ENCODE results near the gene ZDHHC11B.
"Not testable (repeated sequence)": the region's sequence is repeated elsewhere in the genome, so short reads cannot be mapped to it uniquely, and the experiment has no call there.

Gene ZDHHC11B

GRCh38 chr5:751992-752391 is 32.5 kb downstream of the ZDHHC11B start:
- DNase-seq, result not testable (repeated sequence)

DNA sequence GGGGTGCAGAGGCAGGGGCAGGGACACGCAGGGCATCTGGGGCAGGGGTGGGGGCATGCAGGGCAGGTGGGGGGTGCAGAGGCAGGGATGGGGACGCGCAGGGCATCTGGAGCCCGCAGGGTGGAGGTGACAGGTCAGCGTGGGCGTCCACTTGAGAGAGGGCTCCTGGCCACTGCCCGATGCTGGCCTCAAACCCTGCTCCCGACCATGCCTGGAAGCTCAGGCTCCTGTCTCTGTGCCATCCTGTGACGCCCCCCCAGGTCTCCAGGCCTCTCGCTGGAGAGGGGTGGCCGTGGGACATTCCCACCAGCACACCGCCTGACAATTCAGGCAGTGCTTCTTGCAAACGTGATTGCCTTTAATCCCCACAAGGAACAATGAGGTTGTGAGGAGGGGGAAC is 33.0 kb downstream of the ZDHHC11B start:
- DNase-seq, result no peak

GRCh38 chr5:750226-750625 is 34.3 kb downstream of the ZDHHC11B start:
- DNase-seq, result not testable (repeated sequence)

DNA sequence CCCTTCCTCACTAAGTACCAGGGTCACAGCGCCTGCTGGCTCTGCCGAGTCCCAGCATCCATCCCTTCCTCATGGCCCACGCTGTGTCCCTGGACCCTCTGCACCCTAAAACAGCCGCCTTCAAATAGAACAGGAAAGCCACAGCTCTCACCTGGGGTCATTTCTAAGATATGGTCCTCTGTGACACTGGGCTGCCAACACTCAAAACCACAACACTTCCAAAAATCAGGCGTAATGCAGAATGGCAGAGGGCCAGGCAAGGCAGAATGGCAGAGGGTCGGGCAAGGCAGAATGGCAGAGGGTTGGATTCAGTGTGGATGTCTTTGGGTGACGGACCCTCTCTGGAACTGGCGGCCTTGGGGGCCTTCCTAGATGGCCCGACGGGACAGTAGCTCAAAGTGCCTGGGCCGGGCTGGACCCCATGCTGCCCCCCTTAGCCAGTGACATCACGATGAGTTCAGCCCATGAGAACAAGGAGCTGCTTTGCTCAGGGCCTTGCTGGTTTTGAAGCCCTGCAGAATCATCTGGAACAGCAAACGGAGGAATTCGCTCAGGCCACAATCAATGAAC is 35.3 kb downstream of the ZDHHC11B start:
- no peak for DNase-seq

DNA sequence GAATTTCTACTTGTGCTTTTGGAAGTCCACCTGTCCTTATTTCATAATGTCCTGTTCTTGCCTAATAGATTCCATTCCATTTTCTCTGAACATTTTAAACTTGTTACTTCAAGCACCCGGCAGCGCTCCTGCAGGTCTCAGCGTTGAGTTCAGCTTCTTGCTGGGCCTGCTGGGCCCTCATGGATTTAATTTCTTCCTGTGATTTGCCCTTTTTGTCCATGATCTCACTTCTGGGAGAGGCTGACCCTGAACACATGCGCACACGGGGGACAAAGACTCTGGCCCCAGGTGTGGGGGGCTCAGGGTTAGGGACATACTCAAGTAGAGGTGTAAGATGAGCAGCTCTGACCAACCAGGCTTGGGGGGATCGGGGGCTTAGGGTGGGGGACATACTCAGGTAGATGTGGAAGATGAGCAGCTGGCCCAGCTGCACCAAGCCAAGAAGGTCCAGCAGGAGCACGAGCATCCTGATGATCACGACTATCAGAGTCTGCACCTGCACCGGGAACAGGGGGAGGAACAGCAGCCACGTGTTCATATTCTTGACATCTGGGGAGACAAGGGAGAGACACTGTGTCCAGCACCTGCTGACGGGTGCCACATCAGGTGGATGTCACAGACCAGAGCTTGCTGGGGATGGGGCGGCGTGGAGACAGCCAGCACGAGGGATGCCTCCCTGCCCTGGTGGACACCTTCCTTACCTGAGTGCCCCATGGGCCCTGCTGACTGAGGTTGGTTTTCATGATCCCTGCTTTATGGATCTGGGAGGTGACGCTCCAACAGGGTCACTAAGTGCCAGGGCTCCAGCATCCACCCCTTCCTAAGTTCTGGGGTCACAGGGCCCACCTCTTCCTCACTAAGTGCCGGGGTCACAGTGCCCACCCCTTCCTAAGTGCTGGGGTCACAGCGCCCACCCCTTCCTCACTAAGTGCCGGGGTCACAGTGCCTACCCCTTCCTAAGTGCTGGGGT is 36.2 kb downstream of the ZDHHC11B start:
- not testable (repeated sequence) for DNase-seq

- not testable (repeated sequence) for DNase-seq
Measured at GRCh38 chr5:747303-747844, 37.2 kb downstream of the ZDHHC11B start.

DNA sequence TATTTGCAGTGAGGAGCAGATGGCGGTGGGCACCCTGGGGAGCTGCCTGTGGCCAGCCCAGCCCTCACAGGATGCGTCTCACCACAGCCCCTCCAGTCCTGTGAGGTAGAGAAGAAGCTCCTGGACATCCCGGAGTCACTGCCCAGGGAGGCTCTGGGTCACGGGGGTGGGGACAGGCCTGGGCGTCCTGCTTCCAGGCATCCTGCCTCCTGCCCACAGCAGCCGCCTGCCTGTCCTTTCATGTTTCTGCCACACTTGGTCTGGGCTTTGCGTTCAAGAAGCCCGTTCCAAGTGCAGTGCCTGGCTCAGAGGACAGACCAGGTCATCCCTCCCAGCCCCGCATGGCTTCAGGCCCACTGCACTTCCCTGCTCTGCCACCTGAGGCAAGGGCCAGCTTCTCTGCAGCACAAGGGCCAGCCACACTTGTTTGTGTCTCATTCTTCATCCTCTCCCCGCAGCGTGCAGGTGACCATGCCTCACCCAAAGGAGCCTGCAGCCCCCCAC is 38.2 kb downstream of the ZDHHC11B start:
- no peak for DNase-seq

- not testable (repeated sequence) for DNase-seq
Measured at GRCh38 chr5:745272-746142, 39.0 kb downstream of the ZDHHC11B start.

GRCh38 chr5:743696-744404 is 40.7 kb downstream of the ZDHHC11B start:
- DNase-seq, result not testable (repeated sequence)

DNA sequence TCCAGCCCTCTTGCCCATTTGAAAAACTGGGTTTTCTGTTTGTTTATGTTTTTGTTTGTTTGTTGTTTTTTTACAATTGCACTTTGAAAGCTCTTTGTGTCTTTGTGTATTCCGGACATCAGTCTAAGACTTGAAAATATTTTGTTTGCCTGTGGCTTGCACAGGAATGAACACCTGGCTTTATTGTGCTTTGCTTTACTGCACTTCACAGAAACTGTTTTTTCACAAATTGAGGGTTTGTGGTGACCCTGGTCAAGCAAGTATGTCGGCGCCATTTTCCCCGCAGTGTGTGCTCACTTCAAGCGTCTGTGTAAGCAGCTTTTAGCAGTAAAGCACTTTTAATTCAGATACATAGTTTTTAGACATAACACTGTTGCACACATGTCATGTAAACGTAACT is 42.3 kb downstream of the ZDHHC11B start:
- not testable (repeated sequence) for DNase-seq

DNA sequence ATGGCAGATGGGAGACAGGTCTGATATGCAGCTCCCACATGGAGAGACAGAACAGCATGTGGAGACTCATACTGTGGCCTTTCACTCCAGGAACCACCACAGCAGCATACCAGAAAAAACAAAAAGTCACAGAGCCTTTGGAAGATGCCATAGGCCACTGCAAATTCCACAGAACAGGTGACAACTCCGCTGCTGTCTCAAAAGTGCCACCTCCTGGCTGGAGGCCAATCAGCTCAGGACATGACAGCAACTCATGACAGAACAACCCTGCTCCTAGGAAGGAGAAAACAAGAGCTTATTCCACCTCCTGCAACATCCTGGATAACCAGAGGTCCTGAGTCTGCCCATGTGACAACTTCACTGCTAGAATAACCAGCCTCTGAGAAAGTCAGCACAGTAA is 50.4 kb downstream of the ZDHHC11B start:
- not testable (repeated sequence) for DNase-seq

DNA sequence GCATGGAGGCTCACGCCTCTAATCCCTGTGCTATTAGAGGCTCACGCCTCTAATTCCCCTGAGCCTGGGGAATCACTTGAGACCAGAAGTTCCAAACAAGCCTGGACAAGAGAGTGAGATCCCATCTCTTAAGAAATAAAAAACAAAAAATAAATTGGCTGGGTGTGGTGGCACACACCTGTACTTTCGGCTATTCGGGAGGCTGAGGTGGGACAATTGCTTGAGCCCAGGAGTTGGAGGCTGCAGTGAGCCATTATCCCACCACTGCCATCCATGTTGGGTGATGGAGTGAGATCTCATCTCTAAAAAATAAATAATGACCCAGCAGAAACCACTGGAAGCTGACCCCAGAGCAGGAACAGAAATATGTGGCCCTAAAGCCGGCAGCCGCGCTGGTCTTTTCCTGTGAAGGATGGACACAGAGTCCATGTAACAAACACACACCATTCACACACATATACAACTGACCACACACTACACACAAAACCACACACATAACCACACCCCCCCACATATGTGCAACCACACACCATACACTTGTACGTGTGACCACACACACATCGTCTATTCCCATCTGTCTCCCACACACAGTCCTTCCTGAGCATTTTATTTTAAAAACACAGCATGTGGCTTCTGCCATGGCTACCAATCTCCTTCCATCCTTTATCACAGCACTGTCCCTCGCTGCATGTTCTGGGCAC is 51.6 kb downstream of the ZDHHC11B start:
- DNase-seq, result not testable (repeated sequence)

DNA sequence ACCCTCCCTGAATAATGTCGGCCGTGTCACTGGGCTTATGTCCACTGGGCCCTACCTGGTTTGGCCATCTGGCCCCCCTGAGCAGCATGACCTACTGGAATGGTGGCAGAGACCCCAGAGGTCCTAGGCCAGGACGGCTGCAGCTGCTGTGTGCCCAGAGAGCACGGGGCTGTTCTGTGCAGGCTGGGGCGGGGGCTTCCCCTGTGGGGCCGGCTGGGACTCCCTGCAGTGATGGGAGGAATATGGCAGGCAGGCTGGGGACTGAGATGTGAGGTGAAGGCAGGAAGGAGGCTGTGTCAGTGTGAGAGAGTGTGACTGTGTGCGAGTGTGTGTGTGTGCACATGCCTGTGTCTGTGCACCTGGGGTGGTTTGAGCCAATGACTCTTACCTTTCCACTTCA is 55.3 kb downstream of the ZDHHC11B start:
- not testable (repeated sequence) for DNase-seq

GRCh38 chr5:727087-727486 is 57.4 kb downstream of the ZDHHC11B start:
- not testable (repeated sequence) for DNase-seq

DNA sequence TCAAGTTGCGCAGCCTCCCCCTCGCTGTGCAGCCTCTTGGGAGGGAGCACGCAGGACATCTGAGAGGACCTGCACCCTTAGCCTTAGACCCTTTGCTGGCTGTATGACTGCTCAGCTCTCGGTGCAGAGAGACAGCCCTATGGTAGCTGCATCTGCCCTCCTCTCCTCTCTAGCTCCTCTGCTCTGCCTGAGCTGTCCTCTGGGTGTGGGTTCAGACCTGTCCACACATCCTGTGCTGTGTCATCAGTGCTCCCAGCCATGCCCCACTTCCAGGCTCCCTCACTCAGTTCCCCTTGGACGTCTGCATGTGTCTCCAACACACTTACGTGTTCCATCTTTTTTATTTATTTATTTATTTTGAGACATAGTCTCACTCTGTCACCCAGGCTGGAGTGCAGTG is 60.7 kb downstream of the ZDHHC11B start:
- not testable (repeated sequence) for DNase-seq

DNA sequence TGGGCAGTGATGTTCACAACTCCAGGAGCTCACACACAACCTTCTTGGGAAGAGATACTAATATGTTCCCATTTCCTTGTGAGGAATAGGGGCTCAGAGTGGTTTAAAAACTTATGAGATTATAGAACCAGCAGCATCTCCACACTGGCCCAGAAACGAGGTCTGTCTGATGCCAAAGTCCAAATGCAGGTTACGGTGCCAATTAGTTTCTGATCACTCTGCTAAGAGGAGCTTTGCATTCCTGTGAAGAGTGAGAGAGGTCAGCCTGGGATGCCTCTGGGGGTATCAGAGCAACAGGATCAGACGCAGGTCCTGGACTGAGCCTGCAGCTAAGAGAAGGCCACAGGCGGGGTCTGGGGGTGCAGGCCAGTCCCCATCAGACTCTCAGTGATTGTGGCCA is 61.2 kb downstream of the ZDHHC11B start:
- DNase-seq, result not testable (repeated sequence)

- not testable (repeated sequence) for DNase-seq
Measured at GRCh38 chr5:719379-719778, 65.2 kb downstream of the ZDHHC11B start.

DNA sequence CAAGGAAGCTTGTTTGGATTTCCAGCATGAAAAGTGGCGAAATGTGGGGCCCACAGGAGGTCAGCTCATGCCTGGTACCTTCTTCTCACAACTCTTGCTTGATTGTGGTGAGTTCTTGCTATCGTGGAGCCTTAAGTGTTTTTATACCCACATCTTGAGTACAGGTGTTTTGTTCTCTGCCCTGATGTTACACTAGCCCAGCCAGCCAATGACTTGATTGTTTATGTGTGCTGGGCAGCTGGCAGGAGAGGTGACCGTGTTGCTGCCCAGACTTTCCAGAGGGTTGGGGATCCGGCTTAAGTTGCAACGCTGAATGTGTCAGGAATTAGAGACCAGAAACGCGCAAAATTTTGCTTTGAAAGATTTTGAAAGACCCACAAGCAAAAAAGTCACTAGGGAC is 67.4 kb downstream of the ZDHHC11B start:
- no peak for DNase-seq

DNA sequence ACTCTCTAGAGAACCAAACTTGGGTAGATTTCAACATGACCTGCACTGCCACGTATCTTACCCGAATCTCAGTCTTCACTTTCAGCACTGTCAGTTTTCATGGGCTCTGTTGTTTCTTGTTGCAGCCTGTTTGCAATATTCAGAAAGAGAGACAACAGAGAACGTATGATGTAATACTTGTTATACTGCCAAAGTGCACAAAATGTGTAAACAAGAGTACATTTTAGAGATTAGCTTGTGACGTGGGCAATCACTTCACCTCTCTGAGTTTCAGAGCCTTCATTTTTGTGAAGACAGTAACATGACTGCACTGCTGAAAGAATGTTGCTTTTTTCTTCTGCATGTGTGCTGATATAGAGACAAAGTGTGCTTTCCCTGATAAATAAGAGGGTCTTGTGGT is 67.8 kb downstream of the ZDHHC11B start:
- not testable (repeated sequence) for DNase-seq

DNA sequence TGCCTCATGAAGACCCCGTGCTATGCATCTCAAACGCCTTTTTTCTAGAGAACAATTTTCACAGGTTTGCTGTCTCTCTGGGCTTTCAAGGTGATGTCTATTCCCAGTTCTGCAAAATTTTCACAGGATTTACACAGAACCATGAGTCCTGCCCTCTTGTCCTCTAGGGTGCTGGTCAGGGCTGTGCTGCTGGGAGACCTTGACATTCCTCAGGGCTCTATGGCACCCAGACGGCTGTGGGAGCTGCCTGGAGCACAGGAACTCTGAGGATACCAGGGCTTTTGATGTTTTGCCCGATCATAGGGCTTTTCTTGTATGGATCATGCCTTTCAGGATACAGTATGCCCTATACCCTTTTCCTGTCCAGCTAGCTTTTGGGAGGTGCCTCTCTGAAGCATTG is 68.9 kb downstream of the ZDHHC11B start:
- DNase-seq, result not testable (repeated sequence)

All from NCI-H1417 (cell line).